ENCODE data around the gene FUT8.

DNA sequence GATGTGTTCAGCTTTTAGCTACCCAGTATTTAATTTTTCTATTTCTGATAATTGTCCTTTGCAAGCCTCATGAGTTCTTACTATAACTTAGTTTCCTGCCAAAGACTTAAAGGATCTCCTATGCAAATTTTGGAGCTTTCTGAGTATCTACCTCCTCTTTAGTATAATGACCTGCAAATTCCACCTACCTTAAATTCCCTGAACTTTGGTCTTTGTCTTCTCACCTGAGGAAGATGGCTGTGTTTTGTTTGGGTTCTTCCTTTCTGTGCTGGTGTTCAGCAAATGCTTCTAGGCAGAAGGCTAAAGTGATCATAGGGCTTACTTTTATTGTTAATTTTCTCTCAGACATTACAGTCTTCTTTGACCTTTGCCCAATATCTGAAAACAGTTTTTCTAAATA, 142.8 kb downstream of the FUT8 start:
- no peak for TF ChIP-seq RXRA (IDR thresholded peaks at IDR 0.05; ENCODE audit: insufficient read depth, low read depth, low read length)
- TF ChIP-seq POLR2A (IDR thresholded peaks at IDR 0.05; ENCODE audit: control extremely low read depth in 1 of 2, low read depth in 2 of 2, low read length in 2 of 2) = no peak
- no peak for TF ChIP-seq KDM5A (IDR thresholded peaks at IDR 0.05; ENCODE audit: low read length)
- TF ChIP-seq, protein P1, sequence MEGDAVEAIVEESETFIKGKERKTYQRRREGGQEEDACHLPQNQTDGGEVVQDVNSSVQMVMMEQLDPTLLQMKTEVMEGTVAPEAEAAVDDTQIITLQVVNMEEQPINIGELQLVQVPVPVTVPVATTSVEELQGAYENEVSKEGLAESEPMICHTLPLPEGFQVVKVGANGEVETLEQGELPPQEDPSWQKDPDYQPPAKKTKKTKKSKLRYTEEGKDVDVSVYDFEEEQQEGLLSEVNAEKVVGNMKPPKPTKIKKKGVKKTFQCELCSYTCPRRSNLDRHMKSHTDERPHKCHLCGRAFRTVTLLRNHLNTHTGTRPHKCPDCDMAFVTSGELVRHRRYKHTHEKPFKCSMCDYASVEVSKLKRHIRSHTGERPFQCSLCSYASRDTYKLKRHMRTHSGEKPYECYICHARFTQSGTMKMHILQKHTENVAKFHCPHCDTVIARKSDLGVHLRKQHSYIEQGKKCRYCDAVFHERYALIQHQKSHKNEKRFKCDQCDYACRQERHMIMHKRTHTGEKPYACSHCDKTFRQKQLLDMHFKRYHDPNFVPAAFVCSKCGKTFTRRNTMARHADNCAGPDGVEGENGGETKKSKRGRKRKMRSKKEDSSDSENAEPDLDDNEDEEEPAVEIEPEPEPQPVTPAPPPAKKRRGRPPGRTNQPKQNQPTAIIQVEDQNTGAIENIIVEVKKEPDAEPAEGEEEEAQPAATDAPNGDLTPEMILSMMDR (IDR thresholded peaks at IDR 0.05; ENCODE audit: control extremely low read depth in 1 of 3, insufficient read depth in 1 of 3, low read depth in 1 of 3, low read length in 3 of 3) = no peak
- TF ChIP-seq JUND (IDR thresholded peaks at IDR 0.05; ENCODE audit: low read length) = no peak
- TF ChIP-seq SAP30 (IDR thresholded peaks at IDR 0.05; ENCODE audit: insufficient read depth, insufficient replicate concordance, low read length) = no peak

Data from H1 (cell line).